ENCODE results near the gene DOCK3.
A peak's percentile ranks its signal among the peaks of the same experiment; 100 is the strongest.
"Not testable (repeated sequence)": the region's sequence is repeated elsewhere in the genome, so short reads cannot be mapped to it uniquely, and the experiment has no call there.

DOCK3 gene

GRCh38 chr3:51380601-51381332 is 706.0 kb downstream of the DOCK3 start:
- Histone ChIP-seq H3K4me3 (ENCODE audit: low read length) (no peak overlapping the region), H3K27ac (ENCODE audit: low read depth, low read length) (no peak overlapping the region), H3K4me1 (ENCODE audit: insufficient read depth, low read length) (peaks cover 11% of the 10 kb centered on the region), H3K36me3 (ENCODE audit: insufficient read depth, low read length) (no peaks in the 10 kb centered on the region), H3K9me3 (ENCODE audit: insufficient read depth, low read depth, low read length) (no peaks in the 10 kb centered on the region), H3K9ac (ENCODE audit: low read depth, low read length) (no peak overlapping the region), H3K27me3 (ENCODE audit: insufficient read depth, low read length) (no peaks in the 10 kb centered on the region)
- 92% methylated on average over 15 of the region's 15 CpGs for WGBS

DNA sequence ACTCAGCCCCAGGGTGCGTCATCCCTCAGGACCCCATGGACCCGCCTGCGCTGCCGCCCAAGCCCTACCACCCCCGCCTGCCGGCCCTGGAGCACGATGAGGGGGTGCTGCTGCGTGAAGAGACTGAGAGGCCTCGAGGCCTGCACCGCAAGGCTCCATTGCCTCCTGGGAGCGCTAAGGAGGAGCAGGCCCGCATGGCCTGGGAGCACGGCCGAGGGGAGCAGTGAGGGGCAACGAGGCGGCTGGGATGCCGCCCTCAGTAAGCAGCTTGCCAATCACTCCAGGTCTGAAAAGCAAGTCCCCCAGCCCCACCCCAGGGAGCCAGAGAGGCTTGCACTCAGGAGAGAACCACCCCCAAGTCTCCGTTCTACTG is 706.6 kb downstream of the DOCK3 start:
- no peaks in the 10 kb centered on the region for H3K27me3 ChIP-seq (ENCODE audit: insufficient read depth, low read length)
- no peaks in the 10 kb centered on the region for H3K9me3 ChIP-seq (ENCODE audit: insufficient read depth, low read depth, low read length)
- 94% methylated on average over 18 of the region's 18 CpGs for WGBS
- H3K9ac ChIP-seq (ENCODE audit: low read depth, low read length), result no peak overlapping the region
- H3K27ac ChIP-seq (ENCODE audit: low read depth, low read length), result no peak overlapping the region
- H3K4me3 ChIP-seq (ENCODE audit: low read length), result no peak overlapping the region
- H3K4me1 ChIP-seq (ENCODE audit: insufficient read depth, low read length), result peaks cover 14% of the 10 kb centered on the region
- H3K36me3 ChIP-seq (ENCODE audit: insufficient read depth, low read length), result peaks cover 4% of the 10 kb centered on the region

DNA sequence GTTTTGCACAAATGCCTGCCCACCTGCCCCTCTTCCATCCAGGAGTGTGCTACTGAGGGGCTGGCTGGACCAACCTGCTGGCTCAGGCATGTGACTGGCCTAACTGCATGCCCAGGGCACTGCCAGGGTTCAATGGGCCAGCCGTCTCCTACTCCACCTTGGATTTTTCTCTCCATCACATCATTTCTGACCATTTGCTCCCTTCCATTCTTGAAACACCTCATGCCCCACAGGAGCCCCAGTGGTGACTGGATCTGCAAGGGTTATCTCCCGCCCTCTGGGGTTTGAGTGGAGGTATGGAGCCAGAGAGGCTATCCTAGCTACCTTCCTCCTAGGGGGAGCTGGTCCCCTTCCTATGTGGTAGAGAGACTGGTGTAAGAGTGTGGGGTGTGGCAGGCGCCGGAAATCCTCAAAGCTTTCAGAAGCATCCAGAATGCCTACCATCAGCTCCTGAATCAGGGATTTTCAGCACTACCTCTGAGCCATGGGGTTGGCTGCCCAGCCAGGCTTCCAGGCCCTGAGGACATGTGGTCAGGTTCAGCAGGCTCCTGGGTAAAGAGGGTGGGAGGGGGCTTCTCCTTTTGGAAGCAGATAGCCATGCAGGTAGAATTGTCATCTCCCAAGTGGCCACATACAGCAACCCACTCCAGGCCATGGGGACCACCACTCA is 707.5 kb downstream of the DOCK3 start:
- no peak overlapping the region for H3K4me3 ChIP-seq (ENCODE audit: low read length)
- no peaks in the 10 kb centered on the region for H3K9me3 ChIP-seq (ENCODE audit: insufficient read depth, low read depth, low read length)
- no peaks in the 10 kb centered on the region for H3K27me3 ChIP-seq (ENCODE audit: insufficient read depth, low read length)
- H3K9ac ChIP-seq (ENCODE audit: low read depth, low read length), result no peak overlapping the region
- peaks cover 18% of the 10 kb centered on the region for H3K4me1 ChIP-seq (ENCODE audit: insufficient read depth, low read length)
- no peak overlapping the region for H3K27ac ChIP-seq (ENCODE audit: low read depth, low read length)
- H3K36me3 ChIP-seq (ENCODE audit: insufficient read depth, low read length), result peaks cover 11% of the 10 kb centered on the region
- 89% methylated on average over 3 of the region's 4 CpGs for WGBS

- no peaks in the 10 kb centered on the region for H3K9me3 ChIP-seq (ENCODE audit: insufficient read depth, low read depth, low read length)
- peak overlapping the region; percentile 90 for H3K4me3 ChIP-seq (ENCODE audit: low read length)
- H3K36me3 ChIP-seq (ENCODE audit: insufficient read depth, low read length), result peaks cover 20% of the 10 kb centered on the region
- WGBS, result 94% methylated on average over 3 of the region's 3 CpGs
- no peak overlapping the region for H3K27ac ChIP-seq (ENCODE audit: low read depth, low read length)
- peak overlapping the region; percentile 95; the same call in 1 of the 2 replicates for H3K9ac ChIP-seq (ENCODE audit: low read depth, low read length)
- H3K4me1 ChIP-seq (ENCODE audit: insufficient read depth, low read length), result peaks cover 18% of the 10 kb centered on the region
- H3K27me3 ChIP-seq (ENCODE audit: insufficient read depth, low read length), result no peaks in the 10 kb centered on the region
Measured at GRCh38 chr3:51382947-51383578, 708.3 kb downstream of the DOCK3 start.

- Histone ChIP-seq H3K4me1 (ENCODE audit: insufficient read depth, low read length) (peaks cover 18% of the 10 kb centered on the region), H3K27ac (ENCODE audit: low read depth, low read length) (peak overlapping the region; percentile 96), H3K27me3 (ENCODE audit: insufficient read depth, low read length) (no peaks in the 10 kb centered on the region), H3K4me3 (ENCODE audit: low read length) (peak overlapping the region; percentile 90), H3K36me3 (ENCODE audit: insufficient read depth, low read length) (peaks cover 31% of the 10 kb centered on the region), H3K9me3 (ENCODE audit: insufficient read depth, low read depth, low read length) (no peaks in the 10 kb centered on the region), H3K9ac (ENCODE audit: low read depth, low read length) (peak overlapping the region; percentile 95)
- WGBS, result 1% methylated on average over 29 of the region's 29 CpGs
Measured at GRCh38 chr3:51384055-51384725, 709.5 kb downstream of the DOCK3 start.

DNA sequence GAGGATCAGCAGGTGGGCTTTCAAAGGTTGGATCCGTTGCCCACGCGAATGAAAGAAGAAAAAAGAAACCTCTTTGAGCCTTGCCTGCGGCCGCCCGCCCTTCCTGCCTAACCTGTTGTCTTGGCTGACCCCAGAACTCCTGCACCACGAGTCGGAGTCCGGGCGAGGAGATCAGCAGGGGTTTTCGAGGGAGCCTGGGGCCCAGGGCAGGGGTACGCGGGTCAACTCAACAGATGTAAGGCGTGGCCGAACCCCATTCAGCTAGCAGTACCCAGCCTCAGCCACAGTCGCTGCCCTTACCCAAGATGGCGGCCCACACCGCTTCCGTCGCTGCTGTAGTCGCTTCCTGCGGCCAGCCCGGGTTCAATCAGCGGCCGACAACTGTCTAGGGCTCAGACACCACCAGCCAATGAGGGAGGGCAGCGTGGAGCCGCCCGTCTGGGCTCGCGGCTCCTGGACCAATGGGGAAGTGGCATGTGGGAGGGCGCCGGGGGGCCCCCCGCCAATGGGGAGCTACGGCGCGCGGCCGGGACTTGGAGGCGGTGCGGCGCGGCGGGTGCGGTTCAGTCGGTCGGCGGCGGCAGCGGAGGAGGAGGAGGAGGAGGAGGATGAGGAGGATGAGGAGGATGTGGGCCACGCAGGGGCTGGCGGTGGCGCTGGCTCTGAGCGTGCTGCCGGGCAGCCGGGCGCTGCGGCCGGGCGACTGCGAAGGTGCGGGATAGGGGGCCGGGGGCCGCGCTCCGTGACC is 710.2 kb downstream of the DOCK3 start, which contains the start of gene MANF:
TSS of gene MANF (plus strand) at position 566 of the 748 bp plus-strand sequence. CDS start at position 618, 52 bp downstream.
- Histone ChIP-seq H3K27ac (ENCODE audit: low read depth, low read length) (peak within 1 kb of the TSS; percentile 96), H3K9me3 (ENCODE audit: insufficient read depth, low read depth, low read length) (no peaks in the 10 kb centered on the region), H3K9ac (ENCODE audit: low read depth, low read length) (peak within 1 kb of the TSS; percentile 95), H3K36me3 (ENCODE audit: insufficient read depth, low read length) (peaks cover 38% of the 10 kb centered on the region), H3K27me3 (ENCODE audit: insufficient read depth, low read length) (no peaks in the 10 kb centered on the region), H3K4me3 (ENCODE audit: low read length) (peak within 1 kb of the TSS; percentile 90), H3K4me1 (ENCODE audit: insufficient read depth, low read length) (peaks cover 18% of the 10 kb centered on the region)
- WGBS, result under 1% methylated on average over 65 of the region's 65 CpGs

DNA sequence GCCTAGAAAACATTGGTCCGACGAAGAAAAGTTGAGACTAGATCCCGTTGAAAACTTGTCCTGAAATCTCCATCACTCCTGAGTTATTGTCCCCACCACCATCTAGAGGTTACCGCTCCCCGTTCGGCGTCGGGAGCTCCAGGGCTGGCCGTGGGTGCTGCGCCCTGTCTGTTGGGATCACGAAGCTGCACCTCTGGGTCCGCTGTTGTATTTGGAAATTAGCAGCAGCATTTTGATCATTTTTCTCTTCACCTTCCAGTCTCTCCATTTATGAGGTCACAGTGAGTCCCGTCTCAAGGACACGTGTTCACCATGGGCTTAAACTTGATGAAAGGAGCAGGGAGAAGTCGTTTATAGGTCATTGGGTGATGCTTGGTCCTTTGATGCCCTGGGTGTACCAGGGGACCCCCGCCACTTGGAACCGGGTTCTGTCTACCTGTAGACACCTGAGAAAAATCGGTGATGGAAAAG is 710.9 kb downstream of the DOCK3 start:
- H3K9ac ChIP-seq (ENCODE audit: low read depth, low read length), result peak overlapping the region; percentile 93
- H3K9me3 ChIP-seq (ENCODE audit: insufficient read depth, low read depth, low read length), result no peaks in the 10 kb centered on the region
- WGBS, result 5% methylated on average over 18 of the region's 18 CpGs
- H3K27me3 ChIP-seq (ENCODE audit: insufficient read depth, low read length), result no peaks in the 10 kb centered on the region
- H3K4me3 ChIP-seq (ENCODE audit: low read length), result peak overlapping the region; percentile 90
- H3K4me1 ChIP-seq (ENCODE audit: insufficient read depth, low read length), result peaks cover 18% of the 10 kb centered on the region
- peak overlapping the region; percentile 58 for H3K27ac ChIP-seq (ENCODE audit: low read depth, low read length)
- H3K36me3 ChIP-seq (ENCODE audit: insufficient read depth, low read length), result peaks cover 45% of the 10 kb centered on the region

DNA sequence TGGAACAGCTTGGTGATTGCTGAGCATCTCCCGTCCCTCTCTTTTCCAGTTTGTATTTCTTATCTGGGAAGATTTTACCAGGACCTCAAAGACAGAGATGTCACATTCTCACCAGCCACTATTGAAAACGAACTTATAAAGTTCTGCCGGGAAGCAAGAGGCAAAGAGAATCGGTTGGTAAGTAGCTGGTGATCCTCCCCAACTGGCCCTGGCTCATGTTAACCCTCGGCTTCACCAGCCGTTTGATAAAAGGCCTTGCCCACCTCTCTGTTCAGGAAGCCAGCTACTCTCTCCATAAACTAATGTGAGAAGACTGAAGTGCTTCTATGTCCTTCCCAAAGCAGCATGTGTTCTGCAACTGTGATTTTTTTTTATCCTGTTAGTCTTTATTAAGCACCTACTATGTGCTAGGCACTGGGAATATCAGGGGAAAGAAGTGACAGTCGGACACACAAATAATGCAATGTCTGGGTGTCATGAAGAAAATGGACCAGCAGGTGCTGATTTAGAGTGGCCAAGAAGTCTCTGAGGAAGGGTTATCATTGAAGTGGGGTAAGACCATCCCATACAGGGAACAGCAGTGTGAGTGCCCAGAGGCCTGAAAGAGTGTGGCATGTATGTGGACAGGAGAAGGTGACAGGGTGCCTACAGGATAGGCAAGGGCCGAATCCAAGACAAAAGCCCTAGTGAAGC is 711.6 kb downstream of the DOCK3 start:
- Histone ChIP-seq H3K27ac (ENCODE audit: low read depth, low read length) (no peak overlapping the region), H3K9me3 (ENCODE audit: insufficient read depth, low read depth, low read length) (no peaks in the 10 kb centered on the region), H3K36me3 (ENCODE audit: insufficient read depth, low read length) (peaks cover 45% of the 10 kb centered on the region), H3K4me3 (ENCODE audit: low read length) (peak overlapping the region; percentile 90), H3K27me3 (ENCODE audit: insufficient read depth, low read length) (no peaks in the 10 kb centered on the region), H3K4me1 (ENCODE audit: insufficient read depth, low read length) (peaks cover 18% of the 10 kb centered on the region), H3K9ac (ENCODE audit: low read depth, low read length) (peak overlapping the region; percentile 93)
- 58% methylated on average over 8 of the region's 8 CpGs for WGBS

DNA sequence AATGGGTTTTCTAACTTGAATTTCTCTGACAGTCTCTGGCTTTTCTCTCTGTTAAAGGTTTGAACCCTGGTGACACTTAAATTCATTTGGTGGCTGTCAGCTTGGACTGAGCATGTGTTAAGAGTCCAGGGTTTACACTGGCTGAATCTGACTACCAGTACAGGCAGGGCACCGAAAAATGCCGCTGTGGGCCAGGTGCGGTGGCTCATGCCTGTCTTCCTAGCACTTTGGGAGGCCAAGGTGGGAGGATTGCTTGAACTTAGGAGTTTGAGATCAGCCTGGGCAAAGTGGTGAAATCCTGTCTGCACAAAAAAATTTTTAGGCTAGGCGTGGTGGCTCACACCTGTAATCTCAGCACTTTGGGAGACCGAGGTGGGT is 712.1 kb downstream of the DOCK3 start:
- H3K4me3 ChIP-seq (ENCODE audit: low read length), result peak overlapping the region; percentile 90
- H3K9ac ChIP-seq (ENCODE audit: low read depth, low read length), result no peak overlapping the region
- no peaks in the 10 kb centered on the region for H3K27me3 ChIP-seq (ENCODE audit: insufficient read depth, low read length)
- peaks cover 18% of the 10 kb centered on the region for H3K4me1 ChIP-seq (ENCODE audit: insufficient read depth, low read length)
- WGBS, result 96% methylated on average over 5 of the region's 5 CpGs
- H3K27ac ChIP-seq (ENCODE audit: low read depth, low read length), result no peak overlapping the region
- H3K9me3 ChIP-seq (ENCODE audit: insufficient read depth, low read depth, low read length), result no peaks in the 10 kb centered on the region
- peaks cover 45% of the 10 kb centered on the region for H3K36me3 ChIP-seq (ENCODE audit: insufficient read depth, low read length)

GRCh38 chr3:51387281-51387680 is 712.6 kb downstream of the DOCK3 start:
- 91% methylated on average over 6 of the region's 6 CpGs for WGBS
- not testable (repeated sequence) for H3K9me3 ChIP-seq (ENCODE audit: insufficient read depth, low read depth, low read length); H3K27ac ChIP-seq (ENCODE audit: low read depth, low read length); H3K27me3 ChIP-seq (ENCODE audit: insufficient read depth, low read length); H3K9ac ChIP-seq (ENCODE audit: low read depth, low read length)
- peak overlapping the region; percentile 20; the same call in 1 of the 2 replicates for H3K4me3 ChIP-seq (ENCODE audit: low read length)
- H3K36me3 ChIP-seq (ENCODE audit: insufficient read depth, low read length), result peaks cover 47% of the 10 kb centered on the region
- H3K4me1 ChIP-seq (ENCODE audit: insufficient read depth, low read length), result peaks cover 20% of the 10 kb centered on the region

Measured in HUES64 (cell line).